Inflammatory macrophage (primary cell): ENCODE measurements around the gene TAMM41.
"Not testable (repeated sequence)": the region's sequence is repeated elsewhere in the genome, so short reads cannot be mapped to it uniquely, and the experiment has no call there.

Experiments
- DNase-seq, 2 donors: peaks; one replicate each; pipeline ENCODE4 v3.0.0-alpha.2; 2020 to 2022
- total RNA-seq, 18 experiments: gene quantifications; one replicate each; lab custom pipeline; 2026; ENCODE audit warnings: mixed read lengths in 6 of 18, inconsistent platforms in 2 of 18; lab: John Stamatoyannopoulos, UW

The TAMM41 gene
- 1.6 to 13.1 (median 5.6) reads per million in 18 experiments for total RNA-seq

DNA sequence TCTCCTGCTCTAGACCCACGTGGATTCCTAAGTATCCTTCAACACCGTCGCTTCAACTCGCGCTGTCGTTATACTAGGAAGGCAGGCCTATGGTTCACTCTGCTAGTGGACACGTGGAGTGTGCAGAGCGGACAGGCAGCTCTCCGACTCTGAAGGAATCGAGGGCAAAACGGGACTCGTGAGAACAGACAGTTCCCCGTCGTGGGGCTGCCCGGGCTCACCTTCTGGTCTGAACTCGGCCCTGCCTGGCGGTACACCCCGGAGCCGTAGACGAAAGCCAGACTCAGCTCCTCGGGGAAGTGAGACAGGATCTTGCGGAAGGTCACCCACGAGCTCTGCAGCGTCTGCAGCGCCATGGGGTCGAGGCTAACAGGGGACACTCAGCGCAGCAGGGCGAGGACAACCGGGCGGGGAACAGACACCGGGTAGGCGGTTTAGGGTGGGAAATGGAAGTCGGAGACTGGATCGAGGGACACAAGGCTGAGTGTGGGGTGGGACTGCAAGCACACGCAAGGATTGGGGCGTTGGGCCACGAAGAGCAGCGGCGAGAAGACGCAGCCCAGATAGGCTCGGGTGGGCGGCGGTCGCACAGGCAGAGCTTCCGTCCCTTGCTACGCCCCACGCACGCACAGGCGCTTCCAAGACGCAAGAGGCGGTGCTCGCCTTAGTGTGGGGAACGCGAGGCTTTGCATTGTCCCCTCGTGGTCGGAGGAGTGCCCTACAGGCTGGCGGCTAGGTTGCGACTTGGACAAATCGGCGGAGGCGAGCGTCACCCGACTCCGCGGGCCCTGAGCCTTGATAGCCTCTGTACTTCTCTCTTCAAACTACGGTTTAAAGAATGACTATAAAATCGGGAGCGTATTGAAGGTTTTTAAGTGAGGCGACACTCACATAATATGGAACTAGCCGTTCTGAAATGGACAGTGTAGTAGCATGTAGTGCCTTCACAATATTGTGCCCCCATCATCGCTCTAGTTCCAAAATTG lies at the start of gene TAMM41:
Gene TAMM41, minus strand, starts transcription at position 605 of the 986 bp plus-strand sequence. Its CDS starts 249 bp downstream, at position 356.
- DNase-seq = peak; percentile 94 to 98

DNA sequence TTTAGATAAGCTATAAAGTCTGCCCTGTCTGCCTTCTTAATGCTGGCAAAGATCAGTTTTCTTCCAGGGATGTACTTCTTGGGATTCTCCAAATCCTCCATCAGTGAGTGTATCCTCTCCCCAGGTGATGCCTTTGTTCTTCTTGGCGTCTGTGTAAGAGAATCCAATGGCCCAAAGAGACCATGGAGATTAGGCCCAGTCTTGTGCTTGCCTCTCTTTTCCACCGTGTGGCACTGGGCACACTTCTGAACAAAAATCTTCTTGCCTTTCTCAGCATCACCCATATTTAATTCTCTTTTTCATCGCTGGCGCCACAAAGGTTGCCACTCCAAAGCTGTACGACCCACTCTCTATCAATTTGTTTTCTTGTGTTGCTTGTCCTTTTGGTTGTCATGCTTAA lies 32.2 kb upstream of the TAMM41 start:
- peak in 1 of 2 donors; percentile 0 for DNase-seq

GRCh38 chr3:11874707-11875106 lies 28.0 kb upstream of the TAMM41 start:
- DNase-seq = not testable (repeated sequence)

DNA sequence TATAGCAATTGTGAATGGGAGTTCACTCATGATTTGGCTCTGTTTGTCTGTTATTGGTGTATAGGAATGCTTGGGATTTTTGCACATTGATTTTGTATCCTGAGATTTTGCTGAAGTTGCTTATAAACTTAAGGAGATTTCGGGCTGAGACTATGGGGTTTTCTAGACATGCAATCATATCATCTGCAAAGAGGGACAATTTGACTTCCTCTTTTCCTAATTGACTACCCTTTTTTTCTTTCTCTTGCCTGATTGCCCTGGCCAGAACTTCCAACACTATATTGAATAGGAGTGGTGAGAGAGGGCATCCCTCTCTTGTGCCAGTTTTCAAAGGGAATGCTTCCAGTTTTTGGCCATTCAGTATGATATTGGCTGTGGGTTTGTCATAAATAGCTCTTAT lies 17.1 kb upstream of the TAMM41 start:
- not testable (repeated sequence) for DNase-seq

DNA sequence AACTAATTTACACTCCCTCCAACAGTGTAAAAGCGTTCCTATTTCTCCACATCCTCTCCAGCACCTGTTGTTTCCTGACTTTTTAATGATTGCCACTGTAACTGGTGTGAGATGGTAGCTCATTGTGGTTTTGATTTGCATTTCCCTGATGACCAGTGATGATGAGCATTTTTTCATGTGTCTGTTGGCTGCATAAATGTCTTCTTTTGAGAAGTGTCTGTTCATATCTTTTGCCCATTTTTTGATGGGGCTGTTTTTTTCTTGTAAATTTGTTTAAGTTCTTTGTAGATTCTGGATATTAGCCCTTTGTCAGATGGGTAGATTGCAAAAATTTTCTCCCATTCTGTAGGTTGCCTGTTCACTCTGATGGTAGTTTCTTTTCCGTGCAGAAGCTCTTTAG lies 15.9 kb upstream of the TAMM41 start:
- DNase-seq = not testable (repeated sequence)

- not testable (repeated sequence) for DNase-seq
Observed at GRCh38 chr3:11862145-11862544, 15.5 kb upstream of the TAMM41 start.

- DNase-seq = not testable (repeated sequence)
Observed at GRCh38 chr3:11860213-11860612, 13.5 kb upstream of the TAMM41 start.

- no peak for DNase-seq
Observed at GRCh38 chr3:11853450-11853849, 6.8 kb upstream of the TAMM41 start.

DNA sequence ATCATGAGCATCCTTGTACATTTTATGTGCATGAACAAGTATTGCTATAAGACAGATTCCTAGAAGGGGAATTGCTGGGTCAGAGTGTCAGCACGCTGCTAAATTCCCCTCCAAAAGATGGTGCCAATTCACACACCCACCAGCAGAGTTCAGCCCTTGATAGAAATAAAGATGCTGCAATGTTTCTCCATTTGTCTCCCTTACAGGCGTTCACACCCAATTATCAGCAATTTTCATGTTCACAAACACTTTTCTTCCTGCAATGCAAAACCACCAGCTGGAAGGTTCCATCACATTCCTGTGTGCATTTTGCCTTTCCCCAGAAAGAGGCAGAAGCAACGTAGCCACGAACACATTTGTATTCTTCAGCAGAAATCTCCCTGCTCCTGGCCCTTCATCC lies 3.3 kb upstream of the TAMM41 start:
- no peak for DNase-seq

GRCh38 chr3:11847607-11848006 lies 922 bp upstream of the TAMM41 start:
- DNase-seq = no peak

- no peak for DNase-seq
Observed at GRCh38 chr3:11845651-11846050, 1.0 kb downstream of the TAMM41 start.

- DNase-seq = no peak
Observed at GRCh38 chr3:11844891-11845290, 1.8 kb downstream of the TAMM41 start.

DNA sequence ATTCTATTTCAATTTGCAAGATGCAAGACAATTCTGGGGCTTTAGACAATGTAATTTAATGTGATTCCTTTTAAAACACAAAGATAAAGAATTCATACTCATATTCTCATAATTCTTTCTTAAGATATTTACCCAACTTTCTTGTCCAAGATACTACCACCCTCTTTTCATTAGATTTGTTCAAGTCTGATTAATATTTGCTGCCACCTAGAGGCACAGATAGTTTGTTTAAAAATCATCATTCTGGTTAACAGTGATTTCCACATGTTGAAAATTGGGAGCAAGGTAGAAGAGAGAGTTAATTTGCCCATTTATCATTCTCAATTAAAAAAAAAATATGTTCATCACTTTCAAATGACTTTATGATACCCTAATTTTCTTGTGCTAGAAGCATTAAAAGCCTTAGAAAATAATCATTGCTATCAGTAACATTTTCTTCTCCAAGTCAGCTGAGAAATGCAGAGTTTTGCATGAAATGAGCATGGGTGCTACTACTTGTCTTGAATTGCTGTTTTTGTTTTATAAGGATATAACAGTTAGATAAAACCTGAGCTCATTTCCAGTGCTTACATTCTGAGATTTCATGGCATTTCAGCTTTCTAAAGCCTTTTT lies 11.6 kb downstream of the TAMM41 start:
- DNase-seq = no peak

DNA sequence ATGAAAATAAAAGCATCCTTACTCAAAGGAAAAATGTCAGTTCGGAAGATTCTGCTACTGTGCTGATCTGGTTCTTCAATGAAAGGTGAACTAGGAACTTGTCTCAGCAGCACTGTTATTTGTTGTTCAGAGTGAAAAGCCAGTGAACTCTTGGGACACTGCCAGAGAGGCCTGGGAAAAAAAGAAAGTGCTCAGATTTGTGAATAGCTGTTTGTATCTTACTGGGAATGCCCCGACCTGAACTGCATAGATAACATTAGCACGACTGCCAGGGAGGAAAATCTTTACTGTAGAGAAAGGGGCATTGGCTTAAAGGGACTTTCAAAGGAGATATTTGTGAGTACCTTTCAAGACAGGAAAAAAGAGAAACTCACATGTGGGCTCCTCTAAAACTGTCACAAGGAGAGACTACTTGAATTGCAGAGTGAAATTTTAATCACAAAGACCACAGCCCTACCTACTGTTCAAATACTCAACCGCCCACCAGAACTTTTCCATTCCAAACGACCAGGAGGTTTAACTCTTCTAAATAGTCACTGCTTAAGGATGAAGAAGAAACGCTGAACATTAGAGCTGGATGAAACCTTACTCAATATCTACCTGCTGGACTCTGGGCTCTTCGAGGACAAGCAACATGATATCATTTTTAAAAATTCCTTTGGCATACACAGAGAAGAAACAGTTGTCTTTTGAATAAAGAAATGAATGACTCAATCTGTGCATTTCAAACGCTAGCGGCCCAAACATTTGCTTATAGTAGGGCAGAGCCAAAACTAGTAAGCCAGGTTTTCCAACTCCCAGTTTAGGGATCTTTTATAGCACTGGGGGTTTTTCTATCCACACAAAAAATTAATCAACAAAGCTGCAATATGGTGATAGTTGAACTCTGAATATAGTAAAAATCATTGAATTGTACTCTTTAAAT lies 13.4 kb downstream of the TAMM41 start:
- DNase-seq = no peak

DNA sequence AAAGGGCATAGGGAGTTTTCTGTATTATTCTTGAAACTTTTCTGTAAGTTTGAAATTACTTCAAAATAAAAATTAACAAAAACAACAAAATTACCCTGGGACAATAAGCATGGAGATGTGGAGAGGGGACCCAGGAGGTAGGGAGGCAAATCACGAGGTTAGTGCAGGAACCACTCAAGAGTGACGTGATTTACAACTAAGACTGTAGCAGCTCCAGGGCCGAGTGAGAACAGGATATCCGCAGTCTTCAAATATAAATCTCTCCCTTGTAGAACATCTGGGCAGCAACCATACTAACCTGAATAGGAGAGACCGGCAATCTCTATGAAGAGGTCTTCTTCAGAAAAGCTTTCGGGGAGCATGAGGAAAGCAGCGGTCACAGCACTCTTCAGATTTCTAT lies 17.3 kb downstream of the TAMM41 start:
- no peak for DNase-seq

GRCh38 chr3:11826628-11827265 lies 19.9 kb downstream of the TAMM41 start:
- DNase-seq = no peak

DNA sequence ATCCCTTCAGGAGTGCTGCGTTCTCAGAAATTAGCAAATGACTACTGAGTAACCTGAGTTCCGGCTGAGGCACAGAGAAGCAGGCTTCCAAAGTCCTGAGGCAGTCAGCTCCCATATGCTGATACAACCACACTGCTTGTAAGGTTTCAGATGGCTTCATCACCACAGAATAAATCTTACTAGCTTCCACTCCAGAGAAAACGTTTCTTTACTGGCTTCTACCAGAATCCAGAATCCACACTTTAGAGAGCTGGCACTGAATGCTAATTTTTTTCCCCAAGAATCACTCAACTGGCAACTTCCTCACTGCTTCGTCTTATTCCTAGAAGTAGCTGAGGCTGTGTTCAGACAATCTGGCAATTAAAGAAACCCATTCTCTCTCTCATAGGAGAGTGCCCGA lies 21.4 kb downstream of the TAMM41 start:
- DNase-seq = no peak

GRCh38 chr3:11820531-11821041 lies 26.1 kb downstream of the TAMM41 start:
- no peak for DNase-seq

DNA sequence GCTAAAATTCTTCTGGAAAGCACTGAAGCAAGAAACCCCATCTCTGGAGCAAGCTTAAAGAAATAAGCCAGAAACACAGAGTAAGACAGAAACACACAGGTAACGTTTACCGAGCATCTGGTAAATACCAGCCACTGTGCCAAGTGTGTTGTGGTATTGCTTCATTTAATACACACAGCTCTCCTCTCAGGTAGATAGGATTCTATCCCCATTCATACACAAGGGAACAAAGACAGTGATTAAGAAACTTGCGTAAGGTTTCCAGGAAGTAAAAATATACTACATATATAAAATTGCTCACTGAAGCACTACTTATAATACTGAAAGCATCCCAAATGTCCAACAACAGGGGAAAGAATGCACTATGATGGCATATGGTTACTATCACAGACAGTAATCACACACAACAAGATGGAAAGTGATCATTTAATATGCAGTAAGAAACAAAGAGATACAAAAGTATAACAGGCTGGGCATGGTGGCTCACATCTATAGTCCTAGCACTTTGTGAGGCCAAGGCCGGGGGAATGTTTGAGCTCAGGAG lies 27.5 kb downstream of the TAMM41 start:
- no peak for DNase-seq

DNA sequence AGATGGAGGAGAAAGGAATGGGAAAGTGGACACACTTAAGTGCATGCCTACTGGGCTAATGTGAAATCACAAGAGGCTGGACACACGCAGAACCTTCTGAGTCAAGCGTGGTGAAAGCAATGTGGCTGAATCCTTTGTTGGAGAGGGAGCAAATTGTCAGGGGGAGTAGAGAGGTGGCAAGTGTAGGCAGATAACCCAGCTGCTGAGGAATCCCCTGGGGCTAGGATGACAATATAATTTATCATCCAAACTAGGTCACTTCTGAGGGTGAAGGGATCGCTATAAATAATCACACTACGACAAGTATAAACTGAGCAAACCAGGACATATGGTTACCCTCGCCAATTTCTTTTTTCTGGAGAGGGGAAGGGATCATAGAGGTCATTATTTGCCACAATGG lies 28.7 kb downstream of the TAMM41 start:
- no peak for DNase-seq

DNA sequence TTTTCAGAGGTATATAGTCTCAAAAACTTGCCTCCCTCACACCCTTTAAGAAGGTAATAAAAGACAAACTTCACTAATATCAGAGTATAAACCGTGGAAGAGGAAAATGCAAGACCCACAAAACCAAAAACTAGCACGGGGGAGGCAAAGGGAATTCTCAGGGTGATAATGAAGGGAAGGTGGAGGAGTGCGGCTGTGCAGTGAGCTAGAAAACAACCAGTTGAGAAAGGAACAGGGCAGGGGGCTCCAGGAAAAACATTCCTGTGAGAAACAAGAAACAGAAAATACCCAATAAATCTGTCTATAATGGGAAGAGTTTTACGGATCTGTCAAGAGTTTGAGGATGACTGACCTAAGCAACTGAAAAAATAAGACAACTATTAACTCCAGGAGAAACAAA lies 31.6 kb downstream of the TAMM41 start:
- DNase-seq = no peak

DNA sequence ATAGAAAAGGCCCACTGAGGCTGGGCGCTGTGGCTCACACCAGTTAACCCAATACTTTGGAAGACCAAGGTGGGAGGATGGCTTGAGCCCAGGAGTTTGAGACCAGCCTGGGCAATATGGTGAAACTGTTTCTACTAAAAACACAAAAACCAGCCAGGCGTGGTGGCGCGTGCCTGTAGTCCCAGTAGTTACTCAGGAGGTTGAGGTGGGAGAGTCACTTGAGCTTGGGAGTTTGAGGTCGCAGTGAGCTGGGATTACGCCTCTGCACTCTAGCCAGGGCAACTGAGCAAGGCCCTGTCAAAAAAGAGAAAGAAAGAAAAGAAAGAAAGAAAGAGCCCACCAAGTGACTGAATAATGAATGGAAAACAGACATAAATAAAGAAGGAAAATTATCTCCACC lies 32.0 kb downstream of the TAMM41 start:
- no peak for DNase-seq
